HG03439 (cell line): ENCODE measurements around the gene THPO.

ENCODE experiments used
- ATAC-seq: cut with Tn5 transposase; IDR thresholded peaks from one replicate; pipeline ENCODE4 v1.9.1; 2021; ENCODE audit warnings: mild to moderate bottlenecking, moderate library complexity; ENCODE audit not compliant: unreplicated experiment

Gene THPO

DNA sequence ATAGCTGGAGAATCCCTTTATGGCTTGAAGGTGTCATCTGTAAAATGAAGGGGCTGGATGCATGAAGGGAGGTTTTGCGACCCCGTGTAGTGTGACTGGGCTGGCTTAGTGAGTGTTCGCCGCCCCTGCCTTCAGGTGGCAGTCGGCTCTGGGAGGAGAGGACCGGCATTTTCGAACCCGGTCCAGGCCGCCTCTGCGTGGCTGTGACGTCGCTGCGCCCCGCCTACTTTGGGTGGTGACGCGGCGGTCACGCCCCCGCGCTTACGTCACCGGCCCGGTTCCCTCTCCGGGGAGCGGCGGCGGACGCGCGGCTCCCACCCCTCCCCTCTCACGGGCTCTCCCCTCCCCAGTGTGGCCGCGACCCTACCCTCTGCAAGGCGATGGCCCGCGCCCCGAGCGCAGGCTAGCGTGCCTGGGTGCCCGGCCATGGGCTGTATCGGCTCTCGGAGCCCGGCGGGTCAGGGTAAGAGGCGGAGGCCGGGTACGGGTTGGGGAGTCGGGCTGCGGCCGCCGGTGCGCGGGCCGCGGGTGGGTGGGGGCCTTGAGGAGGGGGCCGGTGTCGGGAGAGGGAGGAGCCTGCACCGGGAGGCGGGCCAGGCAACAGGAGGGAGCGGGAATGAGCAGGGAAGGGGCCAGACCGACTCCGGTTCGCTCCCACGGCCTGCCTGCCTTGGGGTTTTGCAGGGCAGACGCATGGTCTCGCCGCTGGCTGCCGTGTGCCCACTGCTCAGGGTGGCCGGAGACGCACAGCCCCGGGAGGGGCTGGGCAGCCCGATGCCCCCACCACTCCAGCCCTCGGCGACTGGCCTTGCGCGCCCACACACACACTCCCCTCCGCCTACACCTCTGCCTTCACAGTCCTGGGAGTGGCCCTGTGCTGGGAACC lies 42.1 kb downstream of the THPO start:
- ATAC-seq: peak; percentile 56

DNA sequence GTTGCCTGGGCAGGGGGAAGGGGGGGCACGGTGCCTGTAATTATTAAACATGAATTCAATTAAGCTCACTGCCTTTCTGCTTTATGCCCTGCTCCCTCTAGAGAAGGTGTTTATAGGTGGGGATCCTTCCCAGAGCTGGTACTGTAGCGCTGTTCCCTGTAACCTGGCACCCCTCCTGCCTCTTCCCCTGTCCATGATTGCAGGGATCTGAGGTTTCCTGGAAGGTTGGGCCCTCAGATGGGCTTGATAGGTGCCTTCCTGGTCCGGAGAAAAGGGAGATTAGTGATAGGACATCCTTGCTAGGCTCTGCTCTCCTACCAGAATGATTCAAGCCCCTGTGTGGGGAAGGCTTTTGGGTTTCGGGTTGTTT lies 42.7 kb downstream of the THPO start:
- no peak for ATAC-seq

DNA sequence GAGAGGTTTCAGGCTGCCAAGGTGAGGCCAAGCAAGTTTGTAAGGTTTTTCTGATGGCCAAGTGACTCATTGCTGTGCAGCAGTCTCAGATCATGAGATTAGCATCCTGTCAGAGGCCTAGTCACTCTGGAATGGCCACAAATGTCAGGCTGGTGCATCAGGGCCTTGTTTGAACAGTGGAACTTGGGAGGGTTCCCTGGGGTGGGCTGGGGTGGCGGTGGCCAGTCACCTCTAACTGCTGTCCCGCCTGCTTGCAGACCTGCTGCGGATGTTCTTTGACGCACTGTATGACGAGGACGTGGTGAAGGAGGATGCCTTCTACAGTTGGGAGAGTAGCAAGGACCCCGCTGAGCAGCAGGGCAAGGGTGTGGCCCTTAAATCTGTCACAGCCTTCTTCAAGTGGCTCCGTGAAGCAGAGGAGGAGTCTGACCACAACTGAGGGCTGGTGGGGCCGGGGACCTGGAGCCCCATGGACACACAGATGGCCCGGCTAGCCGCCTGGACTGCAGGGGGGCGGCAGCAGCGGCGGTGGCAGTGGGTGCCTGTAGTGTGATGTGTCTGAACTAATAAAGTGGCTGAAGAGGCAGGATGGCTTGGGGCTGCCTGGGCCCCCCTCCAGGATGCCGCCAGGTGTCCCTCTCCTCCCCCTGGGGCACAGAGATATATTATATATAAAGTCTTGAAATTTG lies 43.4 kb downstream of the THPO start:
- ATAC-seq: no peak

DNA sequence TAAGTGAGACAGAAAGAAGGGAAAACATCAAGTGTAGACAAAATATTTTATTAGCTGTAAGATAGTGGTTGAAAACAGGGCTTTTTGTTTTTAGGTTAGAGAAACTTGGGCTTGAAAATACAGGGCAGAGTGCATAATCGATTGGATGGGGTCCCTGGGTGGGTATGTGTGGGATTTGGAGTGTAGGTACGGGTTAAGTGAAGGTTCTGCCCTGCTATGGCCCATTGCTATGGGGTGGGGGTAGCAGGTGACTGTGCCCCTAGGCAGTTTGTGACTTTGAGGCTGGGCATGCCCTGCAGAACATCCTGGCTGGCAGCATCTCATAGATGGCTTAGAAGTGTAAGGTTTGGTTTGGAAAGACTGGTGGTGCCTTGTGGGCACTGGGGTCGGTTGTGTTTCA lies 44.3 kb downstream of the THPO start:
- no peak for ATAC-seq

DNA sequence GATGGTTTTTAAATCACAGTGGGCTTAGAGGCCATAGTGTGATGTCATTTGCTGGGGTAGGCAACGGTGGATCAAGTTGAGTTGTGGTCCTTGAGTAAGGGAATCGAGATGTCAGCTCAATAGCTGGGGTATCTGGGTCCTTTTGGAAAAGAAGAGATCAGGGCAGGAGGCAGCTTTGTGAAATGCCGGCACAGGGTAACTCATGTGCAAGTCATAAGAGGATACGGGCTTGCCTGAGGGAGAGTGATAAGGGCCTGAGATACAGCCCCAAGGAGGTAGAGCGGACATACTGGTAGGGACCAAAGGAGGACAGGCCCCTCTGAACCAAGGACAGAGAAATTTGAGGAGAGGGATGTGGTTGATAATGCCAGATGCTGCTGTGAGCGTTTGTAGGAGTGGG lies 44.8 kb downstream of the THPO start:
- ATAC-seq: no peak

DNA sequence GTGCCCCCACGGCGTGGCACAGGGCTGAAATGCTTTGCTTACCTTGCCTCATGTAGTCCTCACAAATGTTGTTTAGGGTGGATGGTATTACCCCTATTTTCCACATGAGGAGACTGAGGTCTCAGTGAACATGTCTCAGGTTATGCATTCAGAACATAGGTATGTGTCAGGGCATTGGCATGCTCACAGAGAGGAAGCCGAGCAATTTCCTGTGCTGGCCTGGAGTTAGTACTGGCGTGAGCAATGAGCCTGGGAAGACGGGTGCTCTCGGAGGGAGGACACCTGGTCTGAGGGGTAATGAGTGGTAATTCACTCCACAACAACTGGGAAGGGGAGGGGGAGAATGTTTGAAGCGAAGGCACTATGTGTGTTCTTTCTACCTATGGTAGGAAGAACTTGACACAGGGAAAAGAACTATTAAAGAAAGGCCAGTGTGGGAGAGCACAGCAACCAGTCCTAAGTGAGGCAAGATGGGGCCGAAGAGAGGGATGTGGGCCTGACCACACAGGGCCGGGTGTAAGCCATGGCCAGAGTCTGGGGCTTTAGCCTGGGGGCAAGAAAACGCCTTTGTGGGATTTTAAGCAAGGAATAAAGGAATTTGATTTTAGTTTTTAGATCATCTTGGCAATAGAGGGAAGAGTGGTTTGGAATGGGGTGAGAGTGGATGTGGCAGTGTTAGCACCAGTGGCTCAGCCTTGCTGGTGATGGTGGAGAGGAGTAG lies 45.5 kb downstream of the THPO start:
- ATAC-seq: no peak

DNA sequence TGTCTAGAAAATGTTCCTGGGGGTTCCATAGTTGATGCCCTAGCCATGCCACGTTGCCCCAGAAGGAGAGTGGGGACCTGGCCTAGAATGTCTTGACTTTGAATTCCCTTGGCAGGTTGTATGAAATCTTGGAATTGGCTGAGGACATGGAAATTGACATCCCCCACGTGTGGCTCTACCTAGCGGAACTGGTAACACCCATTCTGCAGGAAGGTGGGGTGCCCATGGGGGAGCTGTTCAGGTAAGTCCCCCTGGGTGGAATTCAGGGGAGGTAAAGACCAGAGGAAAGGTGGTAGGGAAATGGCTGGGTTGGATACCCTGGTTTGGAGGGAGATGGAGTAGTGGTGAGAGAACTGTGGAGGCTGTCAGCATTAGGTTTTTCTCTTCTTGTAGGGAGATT lies 49.5 kb downstream of the THPO start:
- no peak for ATAC-seq

DNA sequence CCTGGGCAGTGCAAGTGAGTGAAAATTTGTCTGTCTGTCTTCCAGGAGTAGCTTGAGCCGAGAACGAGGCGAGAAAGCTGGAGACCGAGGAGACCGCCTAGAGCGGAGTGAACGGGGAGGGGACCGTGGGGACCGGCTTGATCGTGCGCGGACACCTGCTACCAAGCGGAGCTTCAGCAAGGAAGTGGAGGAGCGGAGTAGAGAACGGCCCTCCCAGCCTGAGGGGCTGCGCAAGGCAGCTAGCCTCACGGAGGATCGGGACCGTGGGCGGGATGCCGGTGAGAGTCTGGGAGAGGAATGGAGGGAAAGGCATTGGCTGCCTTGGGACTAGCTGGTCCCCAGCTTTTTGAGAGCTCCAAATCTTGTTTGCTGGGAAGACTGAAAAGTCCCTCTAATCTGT lies 50.8 kb downstream of the THPO start:
- ATAC-seq: no peak

DNA sequence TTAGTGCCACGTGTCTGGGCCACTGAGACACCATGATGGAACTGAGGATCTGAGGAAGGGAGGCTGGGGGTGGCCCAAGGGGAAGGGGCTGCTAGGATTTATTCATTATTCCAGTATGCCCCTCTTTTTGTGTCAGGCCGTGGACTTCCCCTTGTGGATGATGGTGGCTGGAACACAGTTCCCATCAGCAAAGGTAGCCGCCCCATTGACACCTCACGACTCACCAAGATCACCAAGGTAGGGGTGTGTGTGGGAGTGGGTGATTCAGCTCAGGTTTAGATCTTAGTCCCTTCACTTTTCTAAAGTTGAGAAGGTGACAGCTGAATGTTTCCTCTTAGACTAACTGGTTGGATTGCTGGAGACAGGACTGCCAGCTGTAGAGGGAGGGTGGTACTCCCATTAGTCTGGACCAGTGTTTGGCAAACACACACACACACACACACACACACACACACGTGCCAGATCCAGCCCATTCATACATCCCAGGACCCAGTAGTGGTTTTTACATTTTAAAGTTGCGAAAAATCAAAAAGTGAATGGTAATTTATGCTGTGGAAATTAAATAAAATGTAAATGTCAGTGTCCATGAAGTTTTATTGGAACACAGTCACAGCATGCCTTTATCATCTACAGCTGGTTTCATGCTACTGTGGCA lies 52.2 kb downstream of the THPO start:
- ATAC-seq: no peak

DNA sequence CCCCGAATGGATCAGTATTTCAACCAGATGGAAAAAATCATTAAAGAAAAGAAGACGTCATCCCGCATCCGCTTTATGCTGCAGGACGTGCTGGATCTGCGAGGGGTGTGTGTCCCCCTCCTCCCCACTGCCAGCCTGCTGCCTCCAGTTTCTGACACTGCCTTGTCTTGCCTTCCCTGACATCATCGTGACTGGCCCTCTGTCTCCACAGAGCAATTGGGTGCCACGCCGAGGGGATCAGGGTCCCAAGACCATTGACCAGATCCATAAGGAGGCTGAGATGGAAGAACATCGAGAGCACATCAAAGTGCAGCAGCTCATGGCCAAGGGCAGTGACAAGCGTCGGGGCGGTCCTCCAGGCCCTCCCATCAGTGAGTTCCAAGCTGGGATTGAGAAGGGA lies 52.7 kb downstream of the THPO start:
- no peak for ATAC-seq

DNA sequence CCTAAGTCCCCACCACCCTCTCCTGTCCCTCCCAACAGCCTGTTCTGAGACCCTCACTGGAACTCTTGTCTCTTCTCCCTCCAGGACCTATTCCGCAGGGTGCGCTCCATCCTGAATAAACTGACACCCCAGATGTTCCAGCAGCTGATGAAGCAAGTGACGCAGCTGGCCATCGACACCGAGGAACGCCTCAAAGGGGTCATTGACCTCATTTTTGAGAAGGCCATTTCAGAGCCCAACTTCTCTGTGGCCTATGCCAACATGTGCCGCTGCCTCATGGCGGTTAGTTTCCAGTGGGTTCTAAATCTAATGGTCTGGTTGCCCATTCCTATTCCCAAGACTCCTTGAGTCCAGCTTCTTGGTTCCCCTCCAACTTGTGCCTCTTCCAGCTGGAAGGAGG lies 54.3 kb downstream of the THPO start:
- no peak for ATAC-seq

DNA sequence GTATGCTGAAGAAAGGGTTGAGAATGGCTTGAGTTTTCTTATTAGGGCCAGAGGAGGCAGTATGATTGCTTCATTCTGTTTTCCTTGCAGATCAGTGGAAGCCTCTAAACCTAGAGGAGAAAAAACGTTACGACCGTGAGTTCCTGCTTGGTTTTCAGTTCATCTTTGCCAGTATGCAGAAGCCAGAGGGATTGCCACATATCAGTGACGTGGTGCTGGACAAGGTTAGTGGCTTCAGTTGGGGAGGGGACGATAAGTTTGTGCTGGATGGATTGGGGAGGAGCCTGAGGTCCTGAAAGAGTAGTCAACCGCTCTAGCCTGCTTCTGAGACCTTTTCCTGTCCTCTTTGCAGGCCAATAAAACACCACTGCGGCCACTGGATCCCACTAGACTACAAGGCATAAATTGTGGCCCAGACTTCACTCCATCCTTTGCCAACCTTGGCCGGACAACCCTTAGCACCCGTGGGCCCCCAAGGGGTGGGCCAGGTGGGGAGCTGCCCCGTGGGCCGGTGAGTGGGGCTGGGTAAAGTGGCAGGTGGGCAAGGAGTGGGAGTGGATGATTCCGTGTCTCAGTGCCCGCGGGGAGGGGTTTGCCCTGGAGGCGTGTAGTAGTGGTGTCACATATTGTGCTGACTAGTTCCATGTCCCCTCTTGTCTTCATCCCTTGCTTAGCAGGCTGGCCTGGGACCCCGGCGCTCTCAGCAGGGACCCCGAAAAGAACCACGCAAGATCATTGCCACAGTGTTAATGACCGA lies 55.1 kb downstream of the THPO start:
- no peak for ATAC-seq
